ENCODE measurements around the gene STAM2.
"Not testable (repeated sequence)": the region's sequence is repeated elsewhere in the genome, so short reads cannot be mapped to it uniquely, and the experiment has no call there.

Gene STAM2

GRCh38 chr2:152106464-152106863 lies 69.1 kb downstream of the STAM2 start:
- DNase-seq (ENCODE audit: low read depth), result no peak

GRCh38 chr2:152103271-152103670 lies 72.3 kb downstream of the STAM2 start:
- no peak for DNase-seq (ENCODE audit: low read depth)

GRCh38 chr2:152100961-152101360 lies 74.6 kb downstream of the STAM2 start:
- DNase-seq (ENCODE audit: low read depth), result no peak

DNA sequence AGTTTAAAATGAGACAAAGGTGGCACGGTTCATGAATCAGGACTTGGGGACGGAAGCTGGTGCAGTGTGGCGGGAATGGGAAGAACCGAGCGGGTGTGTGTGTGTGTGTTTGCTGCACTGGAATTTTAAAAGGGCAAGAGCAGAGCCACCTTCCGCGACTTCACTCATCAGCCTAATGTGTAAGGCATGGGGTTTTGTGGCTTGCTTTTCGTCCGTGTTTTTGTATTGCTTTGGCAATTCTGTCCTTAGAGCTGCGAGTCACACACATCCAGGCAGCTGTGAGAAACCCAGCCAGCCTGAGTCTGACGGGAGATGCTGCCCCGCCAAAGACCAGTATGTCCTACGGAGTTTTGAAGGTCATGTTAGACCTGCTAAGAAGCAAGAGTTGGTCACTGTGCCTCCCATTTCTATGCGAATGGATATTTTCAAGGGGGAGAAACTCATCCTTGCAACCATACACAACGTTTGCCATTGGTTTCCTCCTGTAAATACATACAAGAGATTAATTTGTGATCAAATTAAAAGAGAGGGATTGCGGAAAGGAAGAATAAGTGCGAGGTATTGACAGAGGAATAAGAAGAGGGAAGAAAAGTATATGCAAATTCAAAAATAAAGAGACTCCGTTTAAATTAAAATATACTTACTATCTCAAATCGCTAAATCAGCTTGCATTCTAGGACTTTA lies 76.1 kb downstream of the STAM2 start:
- no peak for DNase-seq (ENCODE audit: low read depth)

- no peak for DNase-seq (ENCODE audit: low read depth)
Observed at GRCh38 chr2:152098496-152099366, 76.8 kb downstream of the STAM2 start, which contains the start of gene CACNB4. CACNB4 (minus strand) TSS chr2:152099044.

DNA sequence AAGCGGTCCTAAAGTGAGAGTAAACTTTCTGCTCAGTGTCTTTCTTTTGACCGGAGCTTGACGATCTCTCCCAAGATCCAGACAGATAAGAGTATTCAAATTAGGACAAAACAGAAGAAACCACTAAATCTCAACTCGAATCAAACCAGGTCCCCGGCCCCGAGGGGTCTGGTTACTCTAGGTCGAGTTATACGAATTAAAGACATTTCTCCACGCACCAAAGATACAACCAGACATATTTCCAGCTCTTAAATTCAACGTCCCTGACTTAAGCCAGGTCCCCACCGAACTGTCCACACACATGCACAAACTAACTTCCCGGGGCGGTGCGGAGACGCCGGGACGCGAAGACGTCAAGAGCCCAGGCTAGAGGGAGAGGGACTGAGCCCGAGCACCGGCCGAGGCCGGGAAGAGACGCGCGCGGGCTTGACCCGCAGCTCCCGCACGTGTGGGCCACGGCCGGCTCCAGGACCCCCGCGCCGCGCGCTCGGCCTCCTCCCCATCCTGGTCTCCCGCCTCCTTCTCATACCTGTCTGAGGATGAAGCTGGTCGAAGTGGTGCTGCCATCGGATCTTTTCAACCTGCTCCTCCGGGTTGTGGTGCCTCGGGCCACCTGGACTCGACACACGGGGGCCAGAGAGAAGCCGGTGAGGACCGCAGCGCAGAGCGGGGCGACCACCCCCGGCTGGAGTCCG lies 77.6 kb downstream of the STAM2 start:
- no peak for DNase-seq (ENCODE audit: low read depth)

DNA sequence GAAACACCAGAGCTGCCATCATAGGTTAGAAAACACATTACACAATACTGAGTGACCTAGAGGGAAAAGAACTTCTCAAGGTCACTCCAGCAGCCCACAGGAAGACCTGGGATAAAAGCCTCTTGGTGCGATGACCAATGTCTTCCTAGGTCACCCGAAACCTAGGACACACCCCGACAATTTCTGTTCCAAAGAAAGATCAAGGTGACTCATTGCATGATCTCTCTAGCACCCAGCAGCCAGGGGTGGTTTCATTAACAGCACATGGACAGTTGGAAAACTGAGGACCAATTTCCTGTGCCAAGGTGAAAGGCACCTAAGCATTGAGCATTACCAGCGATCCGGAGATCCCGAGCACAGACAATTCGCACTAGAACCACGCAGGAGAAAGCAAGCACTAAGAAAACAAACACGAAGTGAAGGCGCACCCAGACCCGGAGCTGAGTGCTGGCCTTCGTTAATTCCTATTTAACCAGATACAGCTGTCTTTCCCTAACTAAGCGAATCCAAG lies 78.2 kb downstream of the STAM2 start:
- DNase-seq (ENCODE audit: low read depth), result no peak

DNA sequence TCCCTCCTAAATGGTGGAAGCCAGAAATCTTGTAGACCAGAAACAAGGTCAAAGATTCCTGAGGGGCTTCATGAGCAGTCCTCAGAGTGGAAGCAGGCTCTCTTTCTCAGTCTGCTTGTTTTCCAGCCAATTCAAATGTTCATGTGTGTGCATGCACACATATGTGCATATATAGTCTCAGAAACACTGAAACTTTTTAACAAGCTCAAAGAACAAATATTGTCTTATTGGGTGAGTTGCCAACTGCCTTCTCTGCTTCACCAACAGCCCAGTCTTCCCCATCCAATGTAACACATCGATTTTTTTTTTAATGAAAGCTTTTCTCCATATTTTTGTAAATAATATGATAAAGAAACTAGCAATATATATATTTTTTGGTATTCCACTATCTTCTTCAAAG lies 80.4 kb downstream of the STAM2 start:
- no peak for DNase-seq (ENCODE audit: low read depth)

DNA sequence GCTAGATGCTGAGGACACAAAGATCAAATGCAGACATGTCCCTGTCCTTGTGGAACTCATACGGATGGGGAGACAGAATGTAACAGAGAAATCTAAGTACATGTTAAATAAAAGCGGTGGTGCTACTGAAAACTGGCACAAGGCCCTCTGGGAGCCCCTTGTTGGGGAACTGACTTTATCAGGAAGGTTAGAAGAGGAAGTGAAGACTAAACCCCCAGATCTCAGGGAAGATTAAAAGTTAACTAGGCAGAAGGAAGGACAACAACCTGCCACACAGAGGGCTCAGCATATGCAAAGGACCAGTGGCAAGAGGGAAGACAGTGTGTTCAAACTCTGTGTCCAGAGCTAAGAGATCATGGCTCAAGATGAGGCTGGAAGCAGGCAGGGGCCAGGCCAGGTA lies 81.5 kb downstream of the STAM2 start:
- no peak for DNase-seq (ENCODE audit: low read depth)

- no peak for DNase-seq (ENCODE audit: low read depth)
Observed at GRCh38 chr2:152093464-152093863, 82.1 kb downstream of the STAM2 start.

DNA sequence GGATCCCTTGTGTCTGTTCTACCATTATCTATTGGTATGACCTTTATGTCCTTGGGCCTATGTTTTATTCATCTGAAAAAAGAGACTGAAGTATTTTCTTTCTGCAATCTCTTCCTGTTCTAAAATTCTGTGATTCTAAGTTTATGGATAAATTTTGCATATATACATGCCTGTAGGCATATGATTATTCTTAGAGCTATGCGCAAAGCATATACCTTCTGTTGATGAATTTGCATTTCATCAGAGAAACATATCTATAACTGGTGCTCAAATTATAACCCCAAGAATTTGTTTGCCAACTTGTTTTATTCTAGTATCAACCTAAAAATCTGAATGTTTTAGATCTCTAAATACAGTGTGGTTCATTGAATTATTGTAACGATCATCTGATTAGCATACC lies 83.5 kb downstream of the STAM2 start:
- DNase-seq (ENCODE audit: low read depth), result no peak

DNA sequence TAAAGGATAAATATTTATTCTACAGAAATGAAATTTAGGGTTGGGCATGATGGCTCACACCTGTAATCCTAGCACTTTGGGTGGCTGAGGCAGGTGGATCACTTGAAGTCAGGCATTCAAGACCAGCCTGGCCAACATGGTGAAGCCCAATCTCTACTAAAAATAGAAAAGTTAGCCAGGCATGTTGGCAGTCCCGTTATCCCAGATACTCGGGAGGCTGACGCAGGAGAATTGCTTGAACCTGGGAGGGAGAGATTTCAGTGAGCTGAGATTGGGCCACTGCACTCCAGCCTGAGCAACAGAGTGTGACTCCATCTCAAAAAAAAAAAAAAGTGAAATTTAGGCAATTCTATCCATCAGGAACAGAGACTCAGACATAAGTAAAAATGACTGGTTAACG lies 84.8 kb downstream of the STAM2 start:
- not testable (repeated sequence) for DNase-seq (ENCODE audit: low read depth)

GRCh38 chr2:152089238-152089637 lies 86.3 kb downstream of the STAM2 start:
- DNase-seq (ENCODE audit: low read depth), result no peak

- no peak for DNase-seq (ENCODE audit: low read depth)
Observed at GRCh38 chr2:152088006-152088405, 87.6 kb downstream of the STAM2 start.

GRCh38 chr2:152086231-152086630 lies 89.3 kb downstream of the STAM2 start:
- no peak for DNase-seq (ENCODE audit: low read depth)

GRCh38 chr2:152084076-152084475 lies 91.5 kb downstream of the STAM2 start:
- no peak for DNase-seq (ENCODE audit: low read depth)

DNA sequence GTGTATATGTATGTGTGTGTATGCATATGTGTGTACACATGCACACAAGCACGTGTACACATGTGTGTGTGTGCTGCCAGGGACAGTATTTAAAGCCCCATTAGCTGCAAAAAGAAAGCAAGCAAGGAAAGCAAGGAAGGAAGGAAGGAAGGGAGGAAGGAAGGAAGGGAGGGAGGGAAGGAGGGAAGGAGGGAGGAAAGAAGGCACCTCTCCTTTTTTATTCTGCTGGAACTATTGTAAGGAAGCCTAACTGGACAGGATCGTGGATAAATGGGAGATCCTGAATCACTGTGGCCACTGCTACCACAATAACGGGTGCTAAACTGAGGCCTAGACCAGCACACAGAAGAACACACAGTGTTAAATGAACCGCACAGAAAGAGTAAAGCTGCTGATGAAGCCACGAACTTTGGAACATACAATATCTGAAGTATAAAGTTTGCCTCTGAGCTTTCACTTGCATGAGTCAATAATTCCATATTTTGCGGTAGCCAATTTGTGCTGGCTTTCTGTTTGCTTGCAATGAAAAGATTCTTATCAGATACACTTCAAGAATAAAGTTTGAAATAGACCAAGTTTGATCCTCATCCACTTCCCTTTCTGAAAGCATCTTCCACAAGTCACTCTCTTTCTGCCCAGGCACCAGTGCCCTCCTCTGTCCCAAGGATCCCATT lies 92.2 kb downstream of the STAM2 start:
- no peak for DNase-seq (ENCODE audit: low read depth)

DNA sequence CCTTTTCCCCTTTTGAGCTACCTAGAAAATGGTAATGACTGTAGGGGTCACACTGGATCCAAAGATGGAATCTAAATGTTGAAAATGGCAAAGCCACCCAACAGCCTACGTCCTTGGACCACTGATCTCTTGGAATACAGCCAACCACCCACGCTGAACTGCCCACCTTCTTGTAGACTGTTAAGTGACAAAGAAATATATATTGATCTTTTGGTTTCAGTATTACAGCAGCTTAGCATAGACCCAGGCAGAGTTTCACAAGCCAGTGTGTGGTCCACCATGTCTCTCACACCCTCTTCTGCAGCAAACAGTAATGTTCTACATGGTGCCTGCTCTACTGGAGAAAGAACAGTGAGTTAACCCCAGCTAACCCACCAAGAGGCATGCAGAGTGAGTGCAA lies 96.9 kb downstream of the STAM2 start:
- no peak for DNase-seq (ENCODE audit: low read depth)

- no peak for DNase-seq (ENCODE audit: low read depth)
Observed at GRCh38 chr2:152078023-152078422, 97.5 kb downstream of the STAM2 start.

DNA sequence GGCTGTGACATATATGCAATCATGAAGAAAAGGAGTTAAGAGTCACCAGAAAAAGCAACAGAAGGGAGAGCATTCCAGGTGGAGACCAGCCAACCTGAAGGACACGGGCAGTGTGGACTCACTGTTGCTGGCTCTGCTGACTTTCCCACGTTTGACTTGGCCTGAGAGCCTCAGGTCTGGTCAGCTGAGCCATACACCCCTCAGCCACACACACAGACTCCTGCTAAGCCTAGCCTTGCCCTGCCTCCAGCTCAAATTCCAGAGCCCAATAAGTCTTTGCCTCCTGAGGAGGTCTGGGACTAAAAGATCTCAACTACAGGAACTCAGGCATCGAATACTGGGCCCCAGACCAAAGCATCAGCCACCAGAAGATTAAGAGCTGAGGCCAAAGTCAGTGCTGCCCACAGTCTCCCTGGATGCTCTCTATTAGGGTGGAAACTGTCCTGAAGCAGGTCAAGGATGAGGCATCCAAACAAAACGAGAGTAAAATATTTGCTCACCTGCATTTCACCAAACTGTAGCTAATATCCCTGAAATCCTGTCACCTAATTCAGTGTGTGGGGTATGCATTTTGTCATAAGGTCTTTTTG lies 100.0 kb downstream of the STAM2 start:
- no peak for DNase-seq (ENCODE audit: low read depth)

- DNase-seq (ENCODE audit: low read depth), result no peak
Observed at GRCh38 chr2:152072011-152072410, 103.6 kb downstream of the STAM2 start.

GRCh38 chr2:152071518-152071917 lies 104.0 kb downstream of the STAM2 start:
- no peak for DNase-seq (ENCODE audit: low read depth)

Data from activated T-cell treated with anti-CD3 and anti-CD28 coated beads for 48 hours (primary cell).